ELF-1 (cell line): ENCODE results near the gene PIGN.
A peak's percentile ranks its signal among the peaks of the same experiment; 100 is the strongest.
"Not testable (repeated sequence)": the region's sequence is repeated elsewhere in the genome, so short reads cannot be mapped to it uniquely, and the experiment has no call there.

Source experiments
- DNase-seq: peaks from one replicate; pipeline ENCODE4 v3.0.0-alpha.2; 2016; ENCODE audit warnings: low read depth, low spot score

Gene PIGN

DNA sequence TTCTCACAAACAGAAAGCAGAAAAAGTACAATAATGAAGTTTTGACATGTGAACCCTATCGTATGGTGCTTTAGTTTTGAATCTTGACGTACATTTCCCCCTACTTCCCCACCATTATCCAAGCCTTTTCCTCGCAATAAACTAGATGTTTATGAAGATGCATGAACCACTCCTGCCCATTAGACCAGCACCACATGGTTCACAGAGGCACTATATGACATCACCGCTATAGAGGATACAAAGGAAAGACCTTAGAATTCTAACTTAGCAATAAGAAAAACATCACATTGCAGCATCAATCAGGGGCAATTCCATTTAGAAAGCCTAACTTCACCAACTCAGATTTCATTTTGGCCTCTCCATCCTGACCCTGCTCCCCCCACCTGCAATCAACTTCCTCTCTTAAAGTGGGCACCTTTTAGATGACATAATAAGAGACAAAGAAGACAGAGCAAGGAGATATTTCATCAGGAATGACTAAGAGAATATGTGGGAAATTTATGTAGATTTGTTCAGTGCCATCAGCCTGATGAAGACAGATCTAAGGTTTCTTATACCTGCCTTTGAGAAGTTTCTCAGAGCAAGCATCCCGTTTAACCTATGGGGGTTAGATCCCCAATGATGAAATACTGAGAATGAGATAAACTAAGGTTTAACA, 124.9 kb downstream of the PIGN start:
- no peak for DNase-seq

- no peak for DNase-seq
Observed at GRCh38 chr18:62060820-62061219, 126.0 kb downstream of the PIGN start.

DNA sequence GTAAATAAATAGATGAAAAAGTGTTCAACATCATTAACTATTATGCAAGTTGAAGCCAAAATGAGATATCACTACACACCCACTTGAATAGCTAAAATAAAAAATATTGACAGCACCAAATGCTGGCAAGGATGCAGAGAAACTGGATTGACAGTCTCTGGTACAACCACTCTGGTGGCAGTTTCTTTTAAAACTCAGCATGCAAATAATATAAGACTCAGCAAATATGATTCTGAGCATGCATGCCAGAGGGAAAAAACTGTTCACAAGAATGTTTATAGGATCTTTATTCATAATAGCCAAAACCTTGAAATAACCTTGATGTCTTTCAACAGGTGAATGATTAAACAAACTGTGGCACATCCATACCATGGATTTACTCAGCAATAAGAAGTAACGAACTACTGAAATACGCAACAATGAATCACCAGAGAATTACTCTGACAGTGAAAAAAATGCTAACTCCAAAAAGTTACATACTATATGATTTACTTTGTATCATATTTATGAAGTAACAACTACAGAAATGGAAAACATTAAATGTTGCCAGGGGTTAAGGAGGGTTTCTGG, 131.8 kb downstream of the PIGN start:
- no peak for DNase-seq

DNA sequence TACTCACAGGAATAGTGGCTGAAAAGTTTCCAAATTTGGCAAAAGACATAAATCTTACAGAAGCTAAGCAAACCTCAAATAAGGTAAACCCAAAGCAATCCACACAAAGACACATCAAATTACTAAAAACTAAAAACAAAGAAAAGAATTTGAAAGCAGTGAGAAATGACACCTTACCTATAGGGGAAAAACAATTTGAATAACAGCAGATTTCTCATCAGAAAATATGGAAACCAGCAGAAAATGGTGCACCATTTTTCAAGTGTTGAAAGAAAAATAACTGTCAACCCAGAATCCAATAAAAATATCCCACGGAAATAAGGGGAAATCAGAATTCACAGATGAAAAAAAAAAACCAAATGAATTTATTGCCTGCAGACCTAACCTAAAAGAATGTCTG, 138.6 kb downstream of the PIGN start:
- DNase-seq, result no peak

GRCh38 chr18:62045316-62045715, 141.5 kb downstream of the PIGN start:
- DNase-seq, result no peak

DNA sequence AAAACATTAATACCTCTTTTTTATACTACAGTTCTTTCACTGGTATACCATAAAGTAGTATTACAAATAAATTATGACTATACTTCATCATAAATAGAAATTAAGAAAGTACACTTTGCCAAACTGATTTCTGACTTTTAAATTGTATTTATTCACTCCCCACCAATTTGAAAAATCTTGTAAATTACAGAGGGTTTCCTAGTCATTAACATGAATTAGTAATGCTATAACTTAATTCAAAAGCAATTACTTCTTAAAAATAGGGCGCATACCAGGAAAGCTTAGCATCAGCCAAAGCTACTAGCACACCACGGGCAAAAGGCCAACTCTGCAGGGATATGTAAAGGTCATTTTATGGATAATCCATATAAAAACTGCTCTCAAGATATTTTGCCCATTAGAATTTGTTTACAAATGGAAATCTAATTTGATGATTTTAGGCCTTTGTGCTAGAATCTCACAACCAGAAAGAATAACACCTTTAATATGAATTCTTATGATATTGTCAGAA, 142.3 kb downstream of the PIGN start:
- DNase-seq, result no peak

DNA sequence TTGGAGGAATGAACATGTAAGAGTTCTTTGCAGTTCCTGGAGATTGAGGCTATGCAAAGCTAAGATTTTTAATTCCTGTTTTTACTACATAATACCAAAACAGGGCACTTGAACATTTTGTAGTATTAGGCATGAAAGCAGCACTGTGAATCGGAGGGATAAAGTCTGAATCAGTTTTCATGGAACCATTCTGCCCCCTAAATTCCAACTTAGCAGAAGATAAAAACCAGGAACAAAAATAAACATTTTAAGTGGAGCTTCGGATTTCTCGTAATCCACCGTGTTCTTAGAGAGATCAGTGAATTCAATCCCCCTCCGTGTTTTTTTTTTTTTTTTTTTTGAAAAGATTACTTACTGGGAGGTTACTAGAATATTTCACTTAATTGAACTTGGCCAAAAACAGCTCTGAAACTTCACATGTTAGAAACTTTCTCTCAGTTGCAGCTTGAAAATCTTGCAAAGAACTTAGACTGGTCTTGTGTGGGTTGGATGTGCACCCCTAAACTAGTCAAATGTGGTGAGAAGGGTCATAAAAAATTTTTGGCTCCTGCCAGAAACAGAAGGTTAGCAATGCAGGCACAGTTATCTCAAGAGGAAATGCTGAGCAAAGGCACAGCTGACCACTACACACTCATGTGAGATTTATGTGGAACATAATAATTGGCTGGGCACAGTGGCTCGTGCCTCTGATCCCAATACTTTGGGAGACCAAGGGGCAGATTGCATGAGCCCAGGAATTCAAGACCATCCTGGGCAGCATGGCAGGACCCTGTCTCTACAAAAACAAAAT, 148.7 kb downstream of the PIGN start:
- DNase-seq, result no peak

- no peak for DNase-seq
Observed at GRCh38 chr18:62037012-62037742, 149.7 kb downstream of the PIGN start.

DNA sequence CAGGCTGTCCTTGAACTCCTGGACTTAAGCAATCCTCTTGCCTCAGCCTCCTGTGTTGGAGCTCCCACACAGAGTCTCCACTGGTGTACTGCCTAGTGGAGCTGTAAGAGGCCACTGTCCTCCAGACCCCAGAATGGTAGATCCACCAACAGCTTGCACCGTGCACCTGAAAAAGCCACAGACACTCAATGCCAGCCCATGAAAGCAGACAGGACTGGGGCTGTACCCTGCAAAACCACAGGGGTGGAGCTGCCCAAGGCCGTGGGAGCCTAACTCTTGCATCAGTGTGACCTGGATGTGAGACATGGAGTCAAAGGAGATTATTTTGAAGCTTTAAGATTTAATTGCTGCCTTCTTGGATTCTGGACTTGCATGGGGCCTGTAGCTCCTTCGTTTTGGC, 152.6 kb downstream of the PIGN start:
- DNase-seq, result not testable (repeated sequence)

DNA sequence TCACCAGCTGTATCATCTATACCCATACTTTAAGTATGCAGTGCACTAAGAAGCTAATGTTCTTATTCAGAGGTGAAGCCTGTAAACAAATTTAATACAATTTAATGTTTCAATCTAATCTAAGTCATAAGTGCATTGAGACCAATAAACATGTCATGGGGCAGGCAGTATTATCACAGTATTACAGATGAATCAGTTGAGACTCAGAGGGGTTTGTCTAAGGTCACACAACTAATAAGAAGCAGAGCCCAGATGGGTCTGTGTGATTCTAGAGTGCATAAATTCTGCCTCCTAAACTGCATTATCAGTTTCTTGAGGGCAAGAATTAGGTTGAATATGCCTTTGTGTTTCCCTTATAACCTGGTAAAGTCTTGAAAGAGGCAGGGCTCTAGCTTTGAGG, 153.1 kb downstream of the PIGN start:
- no peak for DNase-seq

- no peak for DNase-seq
Observed at GRCh38 chr18:62033207-62033606, 153.6 kb downstream of the PIGN start.

GRCh38 chr18:62030091-62030985, 156.5 kb downstream of the PIGN start:
- no peak for DNase-seq

DNA sequence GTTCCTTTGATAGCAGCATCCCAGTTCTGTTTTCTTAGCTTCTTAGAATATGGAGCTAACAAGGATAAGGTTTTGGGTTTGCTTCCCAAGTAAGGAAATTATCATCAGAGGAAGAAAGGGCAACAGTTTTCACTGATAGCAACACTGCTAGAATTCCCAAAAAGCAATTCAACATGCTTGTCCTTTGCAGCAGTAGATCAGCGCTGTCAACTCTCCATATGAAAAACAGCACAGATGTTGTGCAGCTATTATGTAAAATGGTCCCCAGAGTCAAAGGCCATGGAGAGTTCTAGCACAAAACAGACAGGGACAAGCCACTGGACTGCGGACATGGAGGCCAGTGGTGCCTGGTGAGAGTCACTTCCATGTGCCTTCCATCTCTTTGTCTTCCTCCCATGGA, 158.1 kb downstream of the PIGN start:
- DNase-seq, result no peak

- DNase-seq, result no peak
Observed at GRCh38 chr18:62027914-62028520, 158.8 kb downstream of the PIGN start.

DNA sequence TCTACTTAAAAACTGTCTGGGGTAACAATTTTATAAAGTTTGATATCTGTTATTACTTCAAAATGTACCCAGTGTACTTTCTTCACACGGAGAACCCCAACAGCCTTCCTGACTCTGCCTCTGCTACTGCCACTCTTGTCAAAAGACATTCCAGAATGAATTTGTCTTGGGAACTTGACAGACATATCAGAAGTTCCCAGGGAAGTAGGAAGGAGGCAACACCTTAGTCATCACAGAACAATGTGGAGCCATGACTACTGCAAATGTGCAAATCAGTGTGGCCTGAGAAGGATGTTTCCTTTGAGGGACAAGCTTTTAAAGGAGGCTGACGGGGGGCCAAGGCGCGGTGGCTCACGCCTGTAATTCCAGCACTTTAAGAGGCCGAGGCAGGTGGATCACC, 160.3 kb downstream of the PIGN start:
- peak; percentile 44 for DNase-seq

DNA sequence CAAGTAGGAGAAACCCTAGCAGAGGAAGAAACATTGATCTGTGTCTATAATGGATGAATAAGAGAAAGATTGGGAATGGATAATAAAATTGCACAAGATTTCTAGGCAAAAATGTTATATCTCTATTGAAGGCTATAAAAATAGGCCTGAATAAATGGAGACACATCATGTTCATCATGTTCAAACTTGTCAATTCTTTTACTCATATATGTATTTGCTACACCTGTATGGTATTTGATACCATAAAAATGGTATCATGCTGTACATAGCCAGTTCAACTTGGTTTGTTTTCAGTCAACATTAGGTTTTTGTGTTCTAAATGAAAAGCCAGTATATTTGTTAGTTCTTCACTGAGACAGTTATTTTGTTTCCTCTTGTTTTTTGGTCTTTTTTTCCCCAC, 161.9 kb downstream of the PIGN start:
- no peak for DNase-seq

GRCh38 chr18:62023536-62023935, 163.3 kb downstream of the PIGN start:
- DNase-seq, result no peak

DNA sequence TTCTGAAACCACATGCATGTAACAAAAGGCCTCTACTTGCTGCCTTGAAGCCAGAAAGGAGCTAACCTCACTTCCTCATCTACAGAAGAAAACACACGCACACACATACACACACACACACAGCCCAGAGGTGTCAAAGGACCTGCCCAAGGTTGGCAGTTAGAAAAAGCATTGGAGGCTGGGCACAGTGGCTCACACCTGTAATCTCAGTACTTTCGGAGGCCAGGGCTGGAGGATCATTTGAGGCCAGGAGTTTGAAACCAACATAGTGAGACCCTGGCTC, 168.2 kb downstream of the PIGN start:
- DNase-seq, result no peak

DNA sequence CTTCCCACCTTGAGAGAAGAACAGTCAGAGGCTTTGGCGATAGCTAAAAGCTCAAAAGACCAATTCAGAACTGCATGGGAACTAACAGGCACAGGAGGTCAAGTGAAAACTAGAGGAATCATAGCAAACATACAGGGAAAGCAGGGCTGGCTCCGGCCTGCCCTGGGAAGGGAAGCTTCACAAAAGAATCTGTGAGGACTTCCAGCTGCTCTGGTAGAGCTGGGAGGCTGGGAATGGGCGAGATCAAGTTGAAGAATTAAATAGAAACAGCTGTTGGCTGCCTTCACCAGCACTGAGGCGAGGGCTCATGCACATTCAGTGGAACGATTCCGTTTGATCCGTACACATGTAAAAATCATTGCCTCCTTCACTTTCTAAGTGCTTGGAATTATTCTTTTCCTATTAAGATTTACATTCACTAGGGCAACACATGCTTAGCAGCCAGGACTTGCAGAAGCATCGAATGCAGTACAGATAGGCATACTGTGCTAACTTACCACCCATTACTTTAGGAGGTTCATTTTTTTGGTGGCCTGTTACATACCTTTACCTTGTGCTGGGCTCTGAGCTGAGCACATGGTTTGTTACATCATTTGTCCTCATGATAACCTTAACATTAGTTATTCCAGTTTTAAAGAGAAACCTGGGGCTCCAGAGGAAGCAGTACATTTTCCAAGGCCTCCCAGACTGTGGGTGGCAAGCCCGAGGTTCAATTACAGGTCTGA, 168.7 kb downstream of the PIGN start:
- DNase-seq, result peak; percentile 24

DNA sequence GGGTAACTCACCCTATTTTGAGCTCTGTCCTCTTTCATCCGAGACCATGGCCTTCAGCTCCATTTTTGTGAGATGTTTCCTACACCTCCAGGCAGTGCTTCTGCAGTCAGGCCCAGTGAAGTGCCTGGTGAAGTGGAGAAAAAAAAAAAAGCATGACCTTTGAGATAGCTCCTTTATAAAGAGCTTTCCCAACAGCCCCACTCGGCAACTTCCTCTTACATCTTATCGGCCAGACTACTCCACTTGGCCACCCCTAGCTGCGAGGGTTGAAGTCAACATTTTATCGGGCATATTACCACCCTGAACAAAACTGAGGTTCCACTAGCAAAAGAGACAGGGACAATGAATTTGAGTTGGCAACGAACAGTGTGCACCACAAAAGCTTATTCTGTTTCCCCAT, 169.2 kb downstream of the PIGN start:
- no peak for DNase-seq
